AG10803 (cell line): Measurements from ENCODE around the gene LDHAL6A.
A peak's percentile ranks its signal among the peaks of the same experiment; 100 is the strongest.

Experiments
- DNase-seq: peaks from one replicate; pipeline ENCODE4 v3.0.0; 2010; ENCODE audit warnings: low read depth
- H3K4me3 ChIP-seq: 2 replicates; pipeline ENCODE4 v1.5.1; 2011; ENCODE audit warnings: mild to moderate bottlenecking, low read length, control low read depth
- CTCF ChIP-seq: conservative IDR thresholded peaks from 2 replicates; pipeline ENCODE4 v1.5.1; 2011; ENCODE audit warnings: mild to moderate bottlenecking, low read length, control low read depth, inconsistent platforms

LDHAL6A gene

GRCh38 chr11:18485913-18486528, 30.4 kb downstream of the LDHAL6A start:
- no peak overlapping the region for H3K4me3 ChIP-seq
- no peak for TF ChIP-seq CTCF
- DNase-seq, result no peak

- no peak overlapping the region for H3K4me3 ChIP-seq
- DNase-seq, result peak; percentile 68
- no peak for TF ChIP-seq CTCF
These were observed 34.7 kb downstream of the LDHAL6A start for GRCh38 chr11:18490319-18490718.

GRCh38 chr11:18490736-18491485, 35.3 kb downstream of the LDHAL6A start:
- no peak for DNase-seq
- H3K4me3 ChIP-seq, result no peak overlapping the region
- no peak for TF ChIP-seq CTCF

- DNase-seq, result no peak
- TF ChIP-seq CTCF, result no peak
- no peak overlapping the region for H3K4me3 ChIP-seq
These were observed 36.3 kb downstream of the LDHAL6A start for GRCh38 chr11:18491924-18492323.

- TF ChIP-seq CTCF, result no peak
- no peak for DNase-seq
- H3K4me3 ChIP-seq, result no peak overlapping the region
These were observed 37.2 kb downstream of the LDHAL6A start for GRCh38 chr11:18492888-18493287.

- no peak overlapping the region for H3K4me3 ChIP-seq
- no peak for TF ChIP-seq CTCF
- DNase-seq, result no peak
These were observed 37.7 kb downstream of the LDHAL6A start for GRCh38 chr11:18493310-18493709.

- no peak for TF ChIP-seq CTCF
- no peak overlapping the region for H3K4me3 ChIP-seq
- no peak for DNase-seq
These were observed 39.6 kb downstream of the LDHAL6A start for GRCh38 chr11:18495271-18495670.
